NCI-H187 (cell line): Measurements from ENCODE around the gene WLS.

Source experiments
- DNase-seq, 2 experiments: peaks; one replicate each; lab custom pipeline; 2025; lab: John Stamatoyannopoulos, UW

The WLS gene

GRCh38 chr1:68131261-68131660, 101.1 kb downstream of the WLS start:
- no peak for DNase-seq

GRCh38 chr1:68129536-68130250, 102.6 kb downstream of the WLS start:
- DNase-seq: no peak

GRCh38 chr1:68128820-68129219, 103.5 kb downstream of the WLS start:
- DNase-seq: no peak

DNA sequence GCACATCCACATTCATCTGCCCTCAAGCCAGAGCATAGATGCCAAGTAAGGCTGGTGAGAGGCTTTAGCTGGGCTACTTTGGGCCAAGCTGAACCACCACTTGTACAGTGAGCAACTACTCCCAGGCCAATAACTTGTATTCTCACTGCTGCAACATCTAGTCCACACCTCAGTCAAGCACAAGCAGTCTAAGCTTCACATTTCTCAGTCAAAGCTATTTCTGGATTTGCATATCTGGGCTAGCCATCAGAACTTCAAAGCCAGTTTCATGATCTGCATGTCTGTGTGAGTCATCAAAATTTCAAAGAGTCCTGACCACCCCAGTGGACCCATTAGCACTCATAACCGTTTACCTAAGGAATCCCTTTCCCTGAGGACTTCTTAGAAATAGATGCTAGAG, 104.2 kb downstream of the WLS start:
- no peak for DNase-seq

- no peak for DNase-seq
These were observed 110.8 kb downstream of the WLS start for GRCh38 chr1:68121536-68121935.

GRCh38 chr1:68120136-68120791, 112.1 kb downstream of the WLS start:
- peak in 1 of 2 experiments; percentile 43 for DNase-seq

DNA sequence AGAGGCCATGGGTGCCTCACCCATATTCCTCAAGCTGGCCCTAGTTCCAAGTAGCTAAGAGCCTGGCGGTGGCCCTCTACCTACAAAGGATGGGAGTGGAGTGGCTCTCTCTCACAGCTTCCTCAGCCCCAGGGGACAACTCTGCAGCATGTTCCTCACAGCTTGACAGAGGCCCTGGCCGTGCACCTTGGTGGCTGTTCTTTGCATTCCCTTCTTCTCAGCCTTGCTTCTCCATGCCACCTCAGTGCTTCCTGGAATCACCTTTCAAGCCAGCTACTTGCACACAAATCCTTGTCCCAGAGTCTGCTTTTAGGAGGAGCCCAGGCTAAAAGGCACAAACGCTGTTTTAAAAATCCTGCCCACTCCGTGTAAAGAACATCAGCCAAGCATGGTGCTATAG, 112.9 kb downstream of the WLS start:
- no peak for DNase-seq

- DNase-seq: no peak
These were observed 114.9 kb downstream of the WLS start for GRCh38 chr1:68117416-68117815.

- DNase-seq: peak in 1 of 2 experiments; percentile 33
These were observed 115.6 kb downstream of the WLS start for GRCh38 chr1:68116643-68117235.

GRCh38 chr1:68115308-68115707, 117.0 kb downstream of the WLS start:
- DNase-seq: no peak

- no peak for DNase-seq
These were observed 118.4 kb downstream of the WLS start for GRCh38 chr1:68113966-68114365.

GRCh38 chr1:68112835-68113243, 119.5 kb downstream of the WLS start:
- DNase-seq: no peak

- peak; percentile 20 to 49 for DNase-seq
These were observed 120.5 kb downstream of the WLS start for GRCh38 chr1:68111519-68112436.

- DNase-seq: no peak
These were observed 124.6 kb downstream of the WLS start for GRCh38 chr1:68107771-68108170.

DNA sequence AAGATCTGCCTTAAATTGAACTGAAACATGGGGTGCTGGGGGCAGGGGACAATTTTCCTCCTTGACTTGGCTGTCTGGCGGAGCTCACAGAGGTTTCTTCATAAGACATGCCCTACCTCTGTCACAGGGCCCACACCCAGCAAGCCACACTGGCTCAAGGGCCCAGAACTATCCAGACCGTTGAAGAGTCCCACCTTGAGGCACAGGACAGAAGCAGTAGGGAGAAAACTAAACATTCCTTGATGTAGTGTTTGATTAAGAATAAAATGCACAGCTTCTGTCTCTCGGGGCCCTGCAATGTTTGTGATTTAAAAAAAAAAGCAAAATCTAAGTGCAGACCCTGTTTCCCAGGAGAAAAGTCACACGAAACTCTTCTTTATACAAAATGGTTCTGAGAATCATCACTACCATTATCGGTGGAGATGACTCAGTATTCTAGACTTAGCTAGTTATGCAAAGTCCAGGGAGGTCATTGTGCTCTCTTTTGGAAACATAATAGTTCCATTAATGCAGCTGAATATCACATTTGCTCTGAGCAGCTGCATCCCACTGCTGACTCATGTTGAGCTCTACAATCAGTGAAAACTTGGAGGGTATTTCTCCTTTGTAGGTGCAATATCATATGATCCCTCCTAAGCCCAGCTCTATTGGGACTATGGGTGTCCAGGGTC, 128.3 kb downstream of the WLS start:
- no peak for DNase-seq

DNA sequence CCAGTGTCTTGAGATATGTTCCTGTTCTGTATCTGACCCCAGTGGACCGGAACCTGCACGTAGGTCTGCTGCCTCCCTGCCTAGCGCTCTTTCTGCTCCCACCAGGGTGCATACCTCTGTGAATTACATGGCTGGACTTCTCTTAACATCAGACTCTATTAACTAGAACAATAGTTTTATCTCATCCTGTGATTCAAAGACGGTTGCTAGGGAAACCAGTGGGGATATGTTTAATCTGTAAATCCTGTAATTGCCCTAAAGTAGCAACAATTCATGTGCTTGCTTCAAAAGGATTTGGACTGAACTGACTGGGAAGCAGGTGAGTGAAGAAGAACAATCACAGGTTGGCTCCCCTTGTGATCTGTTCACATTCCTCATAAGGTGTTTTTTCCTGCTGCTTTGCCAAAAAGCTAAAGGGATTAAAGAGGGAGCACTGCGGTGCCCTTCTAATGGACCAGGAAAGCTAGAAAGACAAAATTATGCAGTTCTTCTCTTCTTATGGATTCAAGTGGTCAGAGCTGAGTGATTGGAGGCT, 129.2 kb downstream of the WLS start:
- no peak for DNase-seq

DNA sequence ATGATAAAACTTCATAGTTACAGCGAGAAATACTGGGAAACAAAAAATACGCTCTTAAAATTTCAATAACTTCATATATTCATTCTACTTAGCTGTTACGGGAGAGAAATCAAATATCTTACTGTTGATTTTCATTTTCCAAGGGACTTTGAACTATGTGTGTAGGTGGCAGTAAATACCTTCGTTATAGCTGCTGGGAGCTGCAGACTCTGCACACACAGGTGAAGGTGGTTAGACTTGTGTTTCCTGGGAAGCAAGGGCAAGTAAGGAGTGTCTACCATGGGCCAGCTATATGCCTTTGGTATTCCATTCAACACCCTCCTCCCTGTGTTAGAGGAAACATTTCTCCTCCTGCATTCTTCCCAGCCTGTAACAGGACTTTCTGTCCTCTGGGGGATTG, 130.5 kb downstream of the WLS start:
- DNase-seq: no peak

DNA sequence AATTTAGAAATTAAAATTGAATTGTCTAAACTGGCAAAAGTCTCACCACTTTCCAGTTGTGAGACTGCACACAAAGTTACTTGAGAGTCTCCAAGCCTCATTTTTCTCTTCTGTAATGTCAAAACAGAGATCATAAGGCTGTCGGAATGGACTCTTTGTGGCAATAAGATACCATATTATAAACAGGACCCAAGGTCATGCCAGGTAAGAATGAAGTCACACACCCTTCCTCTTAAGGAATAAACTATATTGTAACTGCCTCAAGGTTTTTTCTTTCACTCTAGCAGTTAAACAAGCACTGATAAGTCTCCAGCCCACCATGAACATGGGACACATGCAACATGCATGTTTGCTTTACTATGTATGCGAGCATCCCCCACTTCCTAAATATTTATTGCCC, 131.8 kb downstream of the WLS start:
- DNase-seq: no peak

GRCh38 chr1:68093737-68094136, 138.6 kb downstream of the WLS start:
- DNase-seq: no peak

GRCh38 chr1:68087184-68087583, 145.1 kb downstream of the WLS start:
- no peak for DNase-seq

- no peak for DNase-seq
These were observed 146.6 kb downstream of the WLS start for GRCh38 chr1:68085752-68086151.
